H1 (cell line): ENCODE results near the gene AFAP1L1. TPM values are rescaled to one million over a fixed set of nuclear protein-coding genes. Genes with fewer than 3 reads are reported as not detected.

ENCODE experiments used
- CTCF ChIA-PET: fragments of 300-600 bp; sonication (Branson Sonifier 250); formaldehyde crosslinking; loops from one replicate; lab custom pipeline; 2021; ENCODE audit not compliant: partially characterized antibody; lab: Charles Lee
- POLR2A ChIA-PET: fragments of 300-600 bp; sonication (Branson Sonifier 250); formaldehyde crosslinking; loops from one replicate; lab custom pipeline; 2021; ENCODE audit warnings: inconsistent platforms; ENCODE audit not compliant: partially characterized antibody; lab: Charles Lee
- DNase-seq, 2 experiments: peaks; one replicate each; pipeline versions ENCODE4 v3.0.0 to v3.0.0-alpha.2; 2010 to 2022; ENCODE audit warnings: low spot score in 2 of 2, low read depth in 1 of 2, mixed read lengths in 1 of 2
- FAIRE-seq: peaks from 2 replicates; lab custom pipeline; 2011; peaks lifted over from hg19 to GRCh38; lab: Jason Lieb, UNC
- H2AFZ ChIP-seq: 2 replicates; pipeline ENCODE4 v1.8.1; 2012; ENCODE audit warnings: low read length, inconsistent platforms
- H2AK5ac ChIP-seq: 2 replicates; pipeline ENCODE4 v1.6.1; 2013; ENCODE audit warnings: low read depth, low read length
- H2BK120ac ChIP-seq: replicated peaks from 2 replicates; pipeline ENCODE3; 2013; ENCODE audit warnings: low read depth, low read length, inconsistent platforms
- H2BK12ac ChIP-seq: 2 replicates; pipeline ENCODE4 v1.6.1; 2013; ENCODE audit warnings: low read depth, low read length
- H2BK15ac ChIP-seq: 2 replicates; pipeline ENCODE4 v1.6.1; 2013; ENCODE audit warnings: low read length
- H2BK20ac ChIP-seq: 2 replicates; pipeline ENCODE4 v1.6.1; 2013; ENCODE audit warnings: low read length
- H2BK5ac ChIP-seq: 2 replicates; pipeline ENCODE4 v1.6.1; 2013; ENCODE audit warnings: low read depth, low read length
- H3K14ac ChIP-seq: 2 replicates; pipeline ENCODE4 v1.6.1; 2013; ENCODE audit warnings: inconsistent platforms; ENCODE audit not compliant: insufficient read length
- H3K18ac ChIP-seq: 2 replicates; pipeline ENCODE4 v1.6.1; 2013; ENCODE audit warnings: low read length; ENCODE audit errors: extremely low read depth
- H3K23ac ChIP-seq: 2 replicates; pipeline ENCODE4 v1.6.1; 2013; ENCODE audit warnings: inconsistent platforms; ENCODE audit not compliant: insufficient read length
- H3K23me2 ChIP-seq: 2 replicates; pipeline ENCODE4 v1.6.1; 2013; ENCODE audit warnings: low read depth, low read length
- H3K27ac ChIP-seq: 2 replicates; pipeline ENCODE4 v1.6.1; 2011; ENCODE audit warnings: low read depth, low read length, inconsistent platforms
- H3K27me3 ChIP-seq, 4 experiments: replicated peaks in 1 of 4; 1 replicate in 1 of 4; 2 replicates in 3 of 4; pipeline versions ENCODE4 v1.6.1 to v1.8.1; 2011 to 2013; ENCODE audit warnings: low read length in 3 of 4, mild to moderate bottlenecking in 3 of 4, inconsistent platforms in 2 of 4, mixed read lengths in 2 of 4, moderate library complexity in 1 of 4; ENCODE audit not compliant: control insufficient read depth in 3 of 4, insufficient read depth in 3 of 4; ENCODE audit errors: extremely low read depth in 1 of 4
- H3K36me3 ChIP-seq, 4 experiments: 2 replicates each; pipeline versions ENCODE4 v1.6.1 to v1.8.1; 2011 to 2013; ENCODE audit warnings: mild to moderate bottlenecking in 4 of 4, low read length in 3 of 4, moderate library complexity in 2 of 4, control low read depth in 1 of 4, inconsistent platforms in 1 of 4; ENCODE audit not compliant: insufficient read depth in 4 of 4, control insufficient read depth in 2 of 4
- H3K4ac ChIP-seq: replicated peaks from 2 replicates; pipeline ENCODE3; 2013; ENCODE audit warnings: low read length, low read depth, mixed read lengths, inconsistent platforms; ENCODE audit not compliant: insufficient read length
- H3K4me1 ChIP-seq, 4 experiments: replicated peaks in 1 of 4; 1 replicate in 1 of 4; 2 replicates in 3 of 4; pipeline versions ENCODE4 v1.6.1 to v1.8.1; 2011 to 2013; ENCODE audit warnings: low read length in 3 of 4, inconsistent platforms in 2 of 4, mixed read lengths in 1 of 4; ENCODE audit not compliant: insufficient read depth in 4 of 4, control insufficient read depth in 3 of 4
- H3K4me2 ChIP-seq, 2 experiments: 2 replicates each; pipeline versions ENCODE4 v1.6.1 to v1.8.1; 2011 to 2013; ENCODE audit warnings: low read depth in 2 of 2, low read length in 2 of 2, control low read depth in 1 of 2, inconsistent platforms in 1 of 2, mild to moderate bottlenecking in 1 of 2; ENCODE audit not compliant: insufficient read depth in 1 of 2
- H3K4me3 ChIP-seq, 4 experiments: fragments of 200-600, 300-600 bp in 1 of 4; sonication (generic), shearing (Covaris generic), sonication (Bioruptor Twin) in 1 of 4; 2 replicates each; pipeline versions ENCODE4 v1.5.1 to v1.8.1; 2011 to 2016; ENCODE audit warnings: low read length in 4 of 4, low read depth in 3 of 4, control low read depth in 2 of 4, inconsistent platforms in 2 of 4, mild to moderate bottlenecking in 2 of 4, mixed read lengths in 1 of 4, moderate library complexity in 1 of 4; ENCODE audit not compliant: insufficient read depth in 2 of 4; ENCODE audit errors: extremely low read depth in 1 of 4
- H3K56ac ChIP-seq: replicated peaks from 2 replicates; pipeline ENCODE3; 2013; ENCODE audit warnings: low read depth, mild to moderate bottlenecking, mixed read lengths, low read length, inconsistent platforms; ENCODE audit not compliant: insufficient read length
- H3K79me1 ChIP-seq: 2 replicates; pipeline ENCODE4 v1.6.1; 2013; ENCODE audit warnings: low read depth, low read length, control low read depth
- H3K79me2 ChIP-seq, 2 experiments: 2 replicates each; pipeline versions ENCODE4 v1.6.1 to v1.8.1; 2012 to 2013; ENCODE audit warnings: low read length in 2 of 2, mild to moderate bottlenecking in 2 of 2, inconsistent platforms in 1 of 2; ENCODE audit not compliant: insufficient read depth in 2 of 2, control insufficient read depth in 1 of 2
- H3K9ac ChIP-seq, 4 experiments: replicated peaks in 1 of 4; 1 replicate in 1 of 4; 2 replicates in 3 of 4; pipeline versions ENCODE4 v1.6.1 to v1.8.1; 2011 to 2013; ENCODE audit warnings: low read depth in 3 of 4, low read length in 3 of 4, control low read depth in 2 of 4, mild to moderate bottlenecking in 2 of 4, moderate library complexity in 2 of 4, inconsistent platforms in 1 of 4; ENCODE audit errors: extremely low read depth in 1 of 4
- H3K9me3 ChIP-seq, 2 experiments: 2 replicates each; pipeline versions ENCODE4 v1.6.1 to v1.8.1; 2012 to 2013; ENCODE audit warnings: mild to moderate bottlenecking in 2 of 2, moderate library complexity in 2 of 2, control low read depth in 1 of 2, inconsistent platforms in 1 of 2, low read depth in 1 of 2, low read length in 1 of 2, mixed read lengths in 1 of 2; ENCODE audit not compliant: insufficient read depth in 2 of 2
- H4K20me1 ChIP-seq, 2 experiments: replicated peaks in 1 of 2; 2 replicates each; pipeline versions ENCODE3 to v1.8.1; 2011 to 2013; ENCODE audit warnings: inconsistent platforms in 2 of 2, low read length in 2 of 2, mild to moderate bottlenecking in 1 of 2; ENCODE audit not compliant: insufficient read depth in 2 of 2, control insufficient read depth in 1 of 2
- H4K5ac ChIP-seq: 2 replicates; pipeline ENCODE4 v1.6.1; 2013; ENCODE audit warnings: low read length, low read depth, mixed read lengths, inconsistent platforms; ENCODE audit not compliant: insufficient read length
- H4K8ac ChIP-seq: 2 replicates; pipeline ENCODE4 v1.8.0; 2013; ENCODE audit warnings: mild to moderate bottlenecking, moderate library complexity, low read length, inconsistent platforms; ENCODE audit not compliant: insufficient read depth; ENCODE audit errors: extremely low read depth
- H4K91ac ChIP-seq: replicated peaks from 2 replicates; pipeline ENCODE3; 2013; ENCODE audit warnings: low read length, mixed read lengths, inconsistent platforms; ENCODE audit not compliant: insufficient read length
- CHD2 ChIP-seq: IDR thresholded peaks from 2 replicates; pipeline ENCODE4 v1.6.1; 2012; ENCODE audit warnings: low read length, improper control_type of control experiment
- CREB1 ChIP-seq: IDR thresholded peaks from 2 replicates; pipeline ENCODE4 v1.6.1; 2012; ENCODE audit warnings: inconsistent platforms
- CTCF ChIP-seq, 3 experiments: IDR thresholded peaks; 1 replicate in 2 of 3; 2 replicates in 1 of 3; pipeline versions ENCODE4 v1.5.1 to v1.6.1; 2011; ENCODE audit warnings: low read length in 3 of 3, mild to moderate bottlenecking in 3 of 3, inconsistent platforms in 2 of 3, low read depth in 1 of 3, moderate library complexity in 1 of 3; ENCODE audit not compliant: insufficient read depth in 1 of 3; ENCODE audit errors: control extremely low read depth in 1 of 3
- EGR1 ChIP-seq: IDR thresholded peaks from 2 replicates; pipeline ENCODE4 v1.6.1; 2011; ENCODE audit warnings: low read depth, low read length, borderline replicate concordance
- EZH2 ChIP-seq: fragments of 200-600 bp; sonication (generic); IDR thresholded peaks from 2 replicates; pipeline ENCODE4 v1.7.1; 2012; ENCODE audit warnings: low read depth, mild to moderate bottlenecking, moderate library complexity, low read length, inconsistent platforms; ENCODE audit not compliant: severe bottlenecking
- JUND ChIP-seq: IDR thresholded peaks from 2 replicates; pipeline ENCODE4 v1.6.1; 2011; ENCODE audit warnings: mild to moderate bottlenecking, improper control_type of control experiment, low read length
- KDM5A ChIP-seq: fragments of 200-600 bp; IDR thresholded peaks from 2 replicates; pipeline ENCODE4 v1.7.1; 2012; ENCODE audit warnings: mild to moderate bottlenecking, low read length, inconsistent platforms, mixed read lengths
- MAFK ChIP-seq: IDR thresholded peaks from 2 replicates; pipeline ENCODE4 v1.6.1; 2012; ENCODE audit warnings: low read depth, mild to moderate bottlenecking, improper control_type of control experiment, low read length
- NANOG ChIP-seq: IDR thresholded peaks from 2 replicates; pipeline ENCODE4 v1.6.1; 2011; ENCODE audit warnings: low read length, low read depth, mild to moderate bottlenecking, inconsistent platforms; ENCODE audit not compliant: insufficient read depth, poor library complexity, severe bottlenecking
- POLR2A ChIP-seq, 2 experiments: IDR thresholded peaks; 1 replicate in 1 of 2; 2 replicates in 1 of 2; pipeline ENCODE4 v1.6.1; 2011; ENCODE audit warnings: low read depth in 2 of 2, low read length in 2 of 2, mild to moderate bottlenecking in 2 of 2; ENCODE audit errors: control extremely low read depth in 1 of 2
- RBBP5 ChIP-seq: IDR thresholded peaks from 2 replicates; pipeline ENCODE4 v1.7.1; 2012; ENCODE audit warnings: low read depth, mild to moderate bottlenecking, inconsistent platforms, low read length, moderate library complexity, borderline replicate concordance
- SIX5 ChIP-seq: IDR thresholded peaks from 2 replicates; pipeline ENCODE4 v1.6.1; 2011; ENCODE audit warnings: mild to moderate bottlenecking, low read depth, low read length
- WGBS, 2 experiments: shearing (Covaris generic) in 1 of 2; methylation state at CpG; one replicate each; pipeline versions ENCODE4 v1.1.6 to v1.1.7; 2013 to 2015; ENCODE audit warnings: low lambda C conversion rate in 2 of 2, mixed read lengths in 2 of 2, inconsistent platforms in 1 of 2, low coverage in 1 of 2, missing lambda C conversion rate in 1 of 2; ENCODE audit not compliant: insufficient replicate concordance in 2 of 2, insufficient coverage in 1 of 2, insufficient read length in 1 of 2; ENCODE audit errors: extremely low coverage in 1 of 2, missing lambda C conversion rate in 1 of 2; 5-methylcytosine and 5-hydroxymethylcytosine counted together
- polyA plus RNA-seq, 7 experiments: library from polyadenylated mRNA; depleted of rRNA in 3 of 7; stranded (reverse) in 5 of 7; unstranded in 2 of 7; fragments of >200 nt in 5 of 7; fragments of 200-250 nt in 2 of 7; gene quantifications; 1 replicate in 5 of 7; 2 replicates in 1 of 7; 4 replicates in 1 of 7; pipeline versions ENCODE4 v1.2.1 to v1.2.3, GENCODE V29; 2011 to 2013; ENCODE audit warnings: missing spikeins in 2 of 7, mixed read lengths in 2 of 7
- total RNA-seq: library from RNA; stranded (reverse); fragmentation: NEBNext Ultra II Directional; extraction: Animal tissue kit (Norgen Biotek cat#: 25700); gene quantifications from 2 replicates; pipeline ENCODE4 v1.2.1, GENCODE V29; 2021

AFAP1L1 gene
- total and polyA plus RNA-seq, 2 of the 8 experiments (the other 6 are each of a cell fraction or from before 2014, with no cell fraction given), result 0.79 to 4.7 TPM

GRCh38 chr5:149352169-149352568 lies 80.5 kb downstream of the AFAP1L1 start:
- DNase-seq (no peak), FAIRE-seq (no peak)
- Histone ChIP-seq H3K79me1 (no peaks in the 10 kb centered on the region; the same call in 1 of the 2 replicates), H3K14ac (no peak overlapping the region), H3K4me1 (no peaks in the 10 kb centered on the region; a peak in 1 of 7 replicates), H3K4ac (no peak overlapping the region), H2AFZ (no peak overlapping the region), H2BK5ac (no peak overlapping the region), H4K5ac (no peak overlapping the region), H3K9me3 (no peaks in the 10 kb centered on the region), H2BK15ac (no peak overlapping the region), H3K27me3 (no peaks in the 10 kb centered on the region; a peak in 1 of 7 replicates), H3K36me3 (peaks cover 28 to 82% (median 51%) of the 10 kb centered on the region in 4 experiments), H2BK120ac (no peak overlapping the region), H3K56ac (no peak overlapping the region), H3K23ac (no peak overlapping the region), H4K91ac (no peak overlapping the region), H2BK20ac (no peak overlapping the region), H4K20me1 (peaks cover 3 to 9% of the 10 kb centered on the region in 2 experiments), H2BK12ac (no peak overlapping the region), H3K18ac (no peak overlapping the region), H4K8ac (no peak overlapping the region), H3K79me2 (peaks cover 0 to 18% of the 10 kb centered on the region in 2 experiments; a peak in 2 of 4 replicates), H3K23me2 (no peaks in the 10 kb centered on the region), H3K27ac (no peak overlapping the region), H3K4me3 (no peak overlapping the region), H3K4me2 (no peak overlapping the region), H2AK5ac (no peak overlapping the region), H3K9ac (no peak overlapping the region)
- ChIA-PET CTCF (interaction anchor here (2.2 to 46.1 kb wide), 3 partner anchors 8 to 86 kb away, joined by 5 to 1310 read pairs (median 60); no protein-coding TSS in a partner anchor), POLR2A (interaction anchor here (0.6 kb wide), 1 partner anchor 58 kb away, joined by 4 read pairs; no protein-coding TSS in a partner anchor)
- 94% methylated on average over 4 of the region's 4 CpGs; no CpG with 5 or more reads in 1 of the 2 experiments for WGBS, 2 experiments
- no peak for TF ChIP-seq POLR2A (IDR thresholded peaks at IDR 0.05; ENCODE audit: control extremely low read depth in 1 of 2, low read depth in 2 of 2, low read length in 2 of 2)
- TF ChIP-seq CREB1, result no peak
- TF ChIP-seq CTCF (IDR thresholded peaks at IDR 0.05; ENCODE audit: control extremely low read depth in 1 of 3, insufficient read depth in 1 of 3, low read depth in 1 of 3, low read length in 3 of 3), result no peak
- TF ChIP-seq RBBP5, result no peak
- TF ChIP-seq SIX5, result no peak
- TF ChIP-seq EGR1, result no peak
- TF ChIP-seq EZH2, result no peak
- TF ChIP-seq CHD2, result no peak
- TF ChIP-seq KDM5A, result no peak
- no peak for TF ChIP-seq NANOG
- TF ChIP-seq MAFK, result no peak
- TF ChIP-seq JUND, result no peak
